ENCODE data around the gene CTSH. TPM values are rescaled to one million over a fixed set of nuclear protein-coding genes. Genes with fewer than 3 reads are reported as not detected.
A peak's percentile ranks its signal among the peaks of the same experiment; 100 is the strongest.

Gene CTSH
- total and polyA plus RNA-seq, 4 donors: 23.2 to 103 (median 65.4) TPM

DNA sequence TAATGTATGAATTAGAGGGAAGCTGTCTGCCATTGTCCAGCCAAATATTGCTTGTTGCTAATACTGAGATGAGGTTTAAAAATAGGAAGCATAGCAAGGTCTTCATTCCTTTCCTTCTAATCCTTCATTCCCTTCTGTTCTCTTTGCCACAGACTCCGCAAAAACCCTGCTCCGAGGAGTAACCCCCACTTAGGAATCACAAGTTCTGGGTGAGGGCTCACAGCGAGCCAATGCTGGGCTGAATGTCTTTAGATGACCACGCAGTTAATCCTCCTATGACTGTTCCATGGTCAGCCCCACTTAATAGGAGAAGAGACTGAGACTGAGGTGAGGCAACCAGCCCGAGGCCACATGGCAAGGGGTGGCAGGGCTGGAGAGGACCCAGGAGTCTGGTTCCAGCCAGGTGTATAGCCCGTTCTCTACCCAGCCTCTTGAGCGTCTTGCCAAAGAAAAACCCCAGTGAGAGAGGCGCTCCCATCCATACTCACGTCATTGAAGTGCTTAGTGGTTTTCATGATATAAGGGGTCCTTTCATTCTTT, 44.9 kb upstream of the CTSH start:
- WGBS, 2 donors: 95 to 96% methylated on average over 9 of the region's 9 CpGs
- DNase-seq (peak in 1 of 2 donors; percentile 29), ATAC-seq (ENCODE audit: low FRiP score) (no peak)
- no peaks in the 10 kb centered on the region for H3K27me3 ChIP-seq (ENCODE audit: control insufficient read depth in 1 of 2, insufficient read depth in 2 of 2, low read length in 1 of 2)
- intact Hi-C loops (cut with DNase I): no loop called here
- H3K36me3 ChIP-seq (ENCODE audit: control insufficient read depth in 1 of 2, insufficient read depth in 2 of 2, low read length in 1 of 2): no peaks in the 10 kb centered on the region
- H3K4me3 ChIP-seq (ENCODE audit: low read length in 2 of 2): no peak overlapping the region
- H3K4me1 ChIP-seq (ENCODE audit: control insufficient read depth in 1 of 2, insufficient read depth in 2 of 2, low read length in 2 of 2): no peaks in the 10 kb centered on the region
- H3K27ac ChIP-seq (ENCODE audit: low read depth in 1 of 2, low read length in 2 of 2): no peak overlapping the region
- H3K9me3 ChIP-seq (ENCODE audit: control insufficient read depth, low read length): no peaks in the 10 kb centered on the region

- Histone ChIP-seq H3K27ac (ENCODE audit: low read depth in 1 of 2, low read length in 2 of 2) (peak overlapping the region in 1 of 2 donors; percentile 2), H3K4me3 (ENCODE audit: low read length in 2 of 2) (no peak overlapping the region), H3K27me3 (ENCODE audit: control insufficient read depth in 1 of 2, insufficient read depth in 2 of 2, low read length in 1 of 2) (no peaks in the 10 kb centered on the region), H3K9me3 (ENCODE audit: control insufficient read depth, low read length) (no peaks in the 10 kb centered on the region), H3K36me3 (ENCODE audit: control insufficient read depth in 1 of 2, insufficient read depth in 2 of 2, low read length in 1 of 2) (no peaks in the 10 kb centered on the region), H3K4me1 (ENCODE audit: control insufficient read depth in 1 of 2, insufficient read depth in 2 of 2, low read length in 2 of 2) (no peaks in the 10 kb centered on the region)
- DNase-seq (peak; percentile 86 to 95), ATAC-seq (ENCODE audit: low FRiP score) (peak; percentile 82)
- intact Hi-C loops (cut with DNase I): no loop called here
- WGBS, 2 donors: 34 to 36% methylated on average over 7 of the region's 7 CpGs
Measured at GRCh38 chr15:78988361-78988911, 43.6 kb upstream of the CTSH start.

GRCh38 chr15:78987556-78988360, 42.9 kb upstream of the CTSH start:
- 72 to 82% methylated on average over 10 of the region's 10 CpGs for WGBS, 2 donors
- no peaks in the 10 kb centered on the region for H3K36me3 ChIP-seq (ENCODE audit: control insufficient read depth in 1 of 2, insufficient read depth in 2 of 2, low read length in 1 of 2)
- ATAC-seq (ENCODE audit: low FRiP score) (peak; percentile 2), DNase-seq (peak in 1 of 2 donors; percentile 35)
- H3K4me1 ChIP-seq (ENCODE audit: control insufficient read depth in 1 of 2, insufficient read depth in 2 of 2, low read length in 2 of 2): no peaks in the 10 kb centered on the region
- no peak overlapping the region for H3K27ac ChIP-seq (ENCODE audit: low read depth in 1 of 2, low read length in 2 of 2)
- H3K9me3 ChIP-seq (ENCODE audit: control insufficient read depth, low read length): no peaks in the 10 kb centered on the region
- no peak overlapping the region for H3K4me3 ChIP-seq (ENCODE audit: low read length in 2 of 2)
- intact Hi-C loops (cut with DNase I): no loop called here
- H3K27me3 ChIP-seq (ENCODE audit: control insufficient read depth in 1 of 2, insufficient read depth in 2 of 2, low read length in 1 of 2): no peaks in the 10 kb centered on the region

- no peak for ATAC-seq (ENCODE audit: low FRiP score)
- Histone ChIP-seq H3K4me1 (ENCODE audit: control insufficient read depth in 1 of 2, insufficient read depth in 2 of 2, low read length in 2 of 2) (no peaks in the 10 kb centered on the region), H3K27me3 (ENCODE audit: control insufficient read depth in 1 of 2, insufficient read depth in 2 of 2, low read length in 1 of 2) (no peaks in the 10 kb centered on the region), H3K27ac (ENCODE audit: low read depth in 1 of 2, low read length in 2 of 2) (no peak overlapping the region), H3K4me3 (ENCODE audit: low read length in 2 of 2) (no peak overlapping the region), H3K9me3 (ENCODE audit: control insufficient read depth, low read length) (no peaks in the 10 kb centered on the region), H3K36me3 (ENCODE audit: control insufficient read depth in 1 of 2, insufficient read depth in 2 of 2, low read length in 1 of 2) (no peaks in the 10 kb centered on the region)
- intact Hi-C loops (cut with DNase I): no loop called here
- DNase-seq: peak in 1 of 2 donors; percentile 9
- 84 to 92% methylated on average over 6 of the region's 6 CpGs for WGBS, 2 donors
Measured at GRCh38 chr15:78985859-78986475, 41.1 kb upstream of the CTSH start.

DNA sequence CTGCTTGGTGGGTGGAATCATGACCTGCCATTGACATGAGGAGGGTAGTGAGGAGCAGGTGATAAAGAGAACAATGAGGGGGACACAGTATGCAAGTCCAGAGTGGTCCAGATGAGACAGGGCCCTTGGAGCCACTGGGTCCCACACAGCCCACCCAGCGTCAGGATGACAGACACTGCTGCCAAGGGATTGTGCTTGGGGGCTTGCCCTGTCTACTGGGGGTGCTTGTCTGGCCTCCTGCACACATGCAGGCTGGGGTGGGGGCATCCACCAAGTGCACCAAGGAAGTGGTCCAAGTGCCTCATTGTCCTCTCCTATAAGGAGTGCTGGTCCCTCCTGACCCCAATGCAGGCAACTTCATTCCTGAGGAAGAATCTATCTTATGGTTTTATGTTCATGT, 39.2 kb upstream of the CTSH start:
- Histone ChIP-seq H3K4me1 (ENCODE audit: control insufficient read depth in 1 of 2, insufficient read depth in 2 of 2, low read length in 2 of 2) (no peaks in the 10 kb centered on the region), H3K27ac (ENCODE audit: low read depth in 1 of 2, low read length in 2 of 2) (no peak overlapping the region), H3K4me3 (ENCODE audit: low read length in 2 of 2) (no peak overlapping the region), H3K36me3 (ENCODE audit: control insufficient read depth in 1 of 2, insufficient read depth in 2 of 2, low read length in 1 of 2) (no peaks in the 10 kb centered on the region), H3K27me3 (ENCODE audit: control insufficient read depth in 1 of 2, insufficient read depth in 2 of 2, low read length in 1 of 2) (no peaks in the 10 kb centered on the region), H3K9me3 (ENCODE audit: control insufficient read depth, low read length) (no peaks in the 10 kb centered on the region)
- intact Hi-C loops (cut with DNase I): loop anchor here in 1 of 2 donors (5.0 kb wide), 1 partner anchor 72 kb away; no protein-coding TSS in a partner anchor
- 95 to 100% methylated on average over 1 of the region's 1 CpG for WGBS, 2 donors
- DNase-seq (peak in 1 of 2 donors; percentile 37), ATAC-seq (ENCODE audit: low FRiP score) (no peak)

DNA sequence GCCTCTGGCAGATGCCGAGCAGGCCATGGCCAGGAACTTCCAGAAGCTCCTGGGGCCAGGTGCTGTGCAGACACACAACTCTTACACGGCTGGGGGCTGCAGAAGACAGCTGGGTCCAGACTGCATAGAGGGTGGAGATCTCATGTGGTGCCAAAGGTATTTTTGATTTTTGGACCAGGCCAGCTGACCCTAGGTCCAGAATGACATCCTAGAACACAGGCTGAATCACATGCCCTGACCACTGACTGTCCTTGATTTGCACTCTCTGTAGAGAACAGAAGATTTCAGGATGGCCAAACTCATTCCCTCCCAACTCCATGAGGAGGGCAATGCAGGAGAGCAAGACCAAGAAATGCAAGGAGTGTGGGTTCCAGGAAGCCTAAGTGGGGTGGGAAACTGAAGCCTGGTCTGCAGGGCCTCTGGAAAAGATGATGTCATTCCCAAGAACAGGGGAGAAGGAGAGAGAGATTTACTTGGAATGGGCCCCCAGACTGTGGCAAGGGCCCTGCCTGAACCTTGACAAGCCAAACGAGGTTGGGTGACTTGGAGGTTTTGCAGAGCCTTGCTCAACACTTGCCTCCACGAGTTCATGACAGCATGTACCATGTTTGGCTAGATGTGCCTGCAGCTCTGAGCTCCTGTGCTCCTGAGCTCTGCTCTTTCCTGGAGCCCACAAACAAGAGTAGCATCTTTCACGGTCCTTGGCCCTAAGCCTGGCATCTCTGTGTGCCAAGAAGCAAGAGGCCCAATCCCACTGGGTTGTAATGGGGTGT, 38.5 kb upstream of the CTSH start:
- ATAC-seq (ENCODE audit: low FRiP score) (no peak), DNase-seq (peak in 1 of 2 donors; percentile 56)
- intact Hi-C loops (cut with DNase I): loop anchor here in 1 of 2 donors (5.0 kb wide), 1 partner anchor 71 kb away; no protein-coding TSS in a partner anchor
- 63 to 74% methylated on average over 5 of the region's 5 CpGs for WGBS, 2 donors
- Histone ChIP-seq H3K4me3 (ENCODE audit: low read length in 2 of 2) (no peak overlapping the region), H3K27me3 (ENCODE audit: control insufficient read depth in 1 of 2, insufficient read depth in 2 of 2, low read length in 1 of 2) (no peaks in the 10 kb centered on the region), H3K27ac (ENCODE audit: low read depth in 1 of 2, low read length in 2 of 2) (no peak overlapping the region), H3K9me3 (ENCODE audit: control insufficient read depth, low read length) (no peaks in the 10 kb centered on the region), H3K4me1 (ENCODE audit: control insufficient read depth in 1 of 2, insufficient read depth in 2 of 2, low read length in 2 of 2) (no peaks in the 10 kb centered on the region), H3K36me3 (ENCODE audit: control insufficient read depth in 1 of 2, insufficient read depth in 2 of 2, low read length in 1 of 2) (no peaks in the 10 kb centered on the region)

DNA sequence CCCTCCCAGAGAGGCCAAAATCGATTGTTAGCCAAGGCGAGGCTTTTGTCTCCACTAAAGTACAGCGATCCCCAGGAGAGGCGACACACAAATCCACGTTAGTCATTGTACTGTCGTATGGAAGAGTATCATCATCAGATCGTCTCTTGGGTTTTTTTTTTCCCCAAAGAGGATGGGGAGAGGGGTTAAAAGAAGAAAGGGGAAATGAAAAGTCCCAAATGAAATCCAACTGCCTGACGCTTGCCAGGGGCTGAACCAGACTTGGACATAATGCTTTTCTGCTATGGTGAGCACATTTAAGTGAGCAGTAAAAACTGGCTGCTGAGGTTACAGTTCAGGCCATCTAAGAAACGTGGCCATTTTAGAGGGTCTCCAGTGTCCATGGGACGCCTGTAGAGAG, 37.9 kb upstream of the CTSH start:
- Histone ChIP-seq H3K4me1 (ENCODE audit: control insufficient read depth in 1 of 2, insufficient read depth in 2 of 2, low read length in 2 of 2) (no peaks in the 10 kb centered on the region), H3K36me3 (ENCODE audit: control insufficient read depth in 1 of 2, insufficient read depth in 2 of 2, low read length in 1 of 2) (no peaks in the 10 kb centered on the region)

More for the DNA sequence above, 37.9 kb upstream of the CTSH start:
- Histone ChIP-seq H3K9me3 (ENCODE audit: control insufficient read depth, low read length) (no peaks in the 10 kb centered on the region), H3K4me3 (ENCODE audit: low read length in 2 of 2) (no peak overlapping the region), H3K27ac (ENCODE audit: low read depth in 1 of 2, low read length in 2 of 2) (no peak overlapping the region), H3K27me3 (ENCODE audit: control insufficient read depth in 1 of 2, insufficient read depth in 2 of 2, low read length in 1 of 2) (no peaks in the 10 kb centered on the region)
- peak in 1 of 2 donors; percentile 47 for DNase-seq
- intact Hi-C loops (cut with DNase I): loop anchor here in 1 of 2 donors (5.0 kb wide), 1 partner anchor 70 kb away; no protein-coding TSS in a partner anchor
- WGBS, 2 donors: 86 to 88% methylated on average over 10 of the region's 10 CpGs
- ATAC-seq (ENCODE audit: low FRiP score): no peak
